Measurements from ENCODE around the gene PKNOX1.

PKNOX1 gene

GRCh38 chr21:43021756-43022600, 47.6 kb downstream of the PKNOX1 start (continued):
- TF ChIP-seq TSHZ2 (CRISPR knock-in tag; IDR thresholded peaks at IDR 0.05) (no peak), ISL1 (CRISPR knock-in tag; IDR thresholded peaks at IDR 0.05) (no peak), CSRNP3 (CRISPR knock-in tag; IDR thresholded peaks at IDR 0.05) (no peak), CSDC2 (CRISPR knock-in tag; IDR thresholded peaks at IDR 0.05) (no peak), ZFP30 (CRISPR knock-in tag; IDR thresholded peaks at IDR 0.05) (no peak)

GRCh38 chr21:43023175-43023574, 48.8 kb downstream of the PKNOX1 start:
- no peak for TF ChIP-seq PATZ1 (CRISPR knock-in tag; IDR thresholded peaks at IDR 0.05; ENCODE audit: borderline replicate concordance)
- TF ChIP-seq ZC3H10 (CRISPR knock-in tag; IDR thresholded peaks at IDR 0.05), result no peak
- TF ChIP-seq POU6F1 (CRISPR knock-in tag; IDR thresholded peaks at IDR 0.05; ENCODE audit: borderline replicate concordance, low read depth), result no peak
- TF ChIP-seq TCF4 (CRISPR knock-in tag; IDR thresholded peaks at IDR 0.05; ENCODE audit: borderline replicate concordance), result no peak
- TF ChIP-seq CSDC2 (CRISPR knock-in tag; IDR thresholded peaks at IDR 0.05), result no peak
- no peak for TF ChIP-seq ZFP30 (CRISPR knock-in tag; IDR thresholded peaks at IDR 0.05)
- no peak for TF ChIP-seq BACH2 (CRISPR knock-in tag; IDR thresholded peaks at IDR 0.05; ENCODE audit: borderline replicate concordance)
- no peak for TF ChIP-seq ISL1 (CRISPR knock-in tag; IDR thresholded peaks at IDR 0.05)
- no peak for TF ChIP-seq ZFP3 (CRISPR knock-in tag; IDR thresholded peaks at IDR 0.05)
- no peak for TF ChIP-seq ESRRG (CRISPR knock-in tag; IDR thresholded peaks at IDR 0.05)
- TF ChIP-seq CSRNP3 (CRISPR knock-in tag; IDR thresholded peaks at IDR 0.05), result no peak
- no peak for TF ChIP-seq OSR1 (CRISPR knock-in tag; IDR thresholded peaks at IDR 0.05)
- TF ChIP-seq SNAI2 (CRISPR knock-in tag; IDR thresholded peaks at IDR 0.05), result no peak
- TF ChIP-seq ZNF565 (CRISPR knock-in tag; conservative IDR thresholded peaks at IDR 0.05; ENCODE audit: low read depth), result no peak
- no peak for TF ChIP-seq ZNF8 (CRISPR knock-in tag; IDR thresholded peaks at IDR 0.05)
- no peak for TF ChIP-seq ARNTL (CRISPR knock-in tag; IDR thresholded peaks at IDR 0.05; ENCODE audit: borderline replicate concordance, low read depth)
- TF ChIP-seq CREB5 (CRISPR knock-in tag; IDR thresholded peaks at IDR 0.05; ENCODE audit: low read depth), result no peak
- ATAC-seq, result no peak
